ENCODE measurements around the gene CENPT. TPM values are rescaled to one million over a fixed set of nuclear protein-coding genes. Genes with fewer than 3 reads are reported as not detected.
A peak's percentile ranks its signal among the peaks of the same experiment; 100 is the strongest.
"Not testable (repeated sequence)": the region's sequence is repeated elsewhere in the genome, so short reads cannot be mapped to it uniquely, and the experiment has no call there.

CENPT gene
- polyA plus RNA-seq, 1 donor from 2014 or later: 13.4 TPM

GRCh38 chr16:67845291-67846062 lies 2.0 kb downstream of the CENPT start:
- Mint-ChIP-seq H3K27me3 (no peaks in the 10 kb centered on the region), H3K36me3 (no peaks in the 10 kb centered on the region), H3K4me3 (peak overlapping the region; percentile 84 to 96 (median 91)), H3K9me3 (no peaks in the 10 kb centered on the region), H3K27ac (peak overlapping the region; percentile 83 to 90 (median 89)), H3K4me1 (peaks cover 30 to 40% (median 32%) of the 10 kb centered on the region in 3 donors)

- Mint-ChIP-seq H3K4me1 (peaks cover 27 to 41% (median 32%) of the 10 kb centered on the region in 3 donors), H3K27ac (peak overlapping the region in 2 of 3 donors; percentile 50 to 54), H3K36me3 (no peaks in the 10 kb centered on the region), H3K9me3 (no peaks in the 10 kb centered on the region), H3K27me3 (no peaks in the 10 kb centered on the region), H3K4me3 (peak overlapping the region in 3 of 4 donors; percentile 34 to 96 (median 51))
Observed at GRCh38 chr16:67844497-67844896, 3.0 kb downstream of the CENPT start.

- no peaks in the 10 kb centered on the region for H3K27me3 Mint-ChIP-seq
- peak overlapping the region; percentile 92 to 96 (median 96) for H3K4me3 Mint-ChIP-seq
- no peaks in the 10 kb centered on the region for H3K9me3 Mint-ChIP-seq
- no peaks in the 10 kb centered on the region for H3K36me3 Mint-ChIP-seq
- H3K27ac Mint-ChIP-seq: peak overlapping the region; percentile 92 to 97 (median 95)
- H3K4me1 Mint-ChIP-seq: peaks cover 23 to 37% (median 32%) of the 10 kb centered on the region in 3 donors
Observed at GRCh38 chr16:67843343-67843765, 4.1 kb downstream of the CENPT start.

GRCh38 chr16:67842509-67843342 lies 4.8 kb downstream of the CENPT start:
- Mint-ChIP-seq H3K4me3 (peak overlapping the region; percentile 92 to 96 (median 96)), H3K27me3 (no peaks in the 10 kb centered on the region), H3K27ac (peak overlapping the region; percentile 92 to 97 (median 95)), H3K4me1 (peaks cover 23 to 34% (median 32%) of the 10 kb centered on the region in 3 donors), H3K9me3 (no peaks in the 10 kb centered on the region), H3K36me3 (no peaks in the 10 kb centered on the region)

GRCh38 chr16:67841816-67842508 lies 5.5 kb downstream of the CENPT start, which contains the start of gene THAP11:
Gene THAP11, plus strand, starts transcription at chr16:67842320. Its CDS starts 235 bp downstream, at chr16:67842555.
- Mint-ChIP-seq H3K36me3 (no peaks in the 10 kb centered on the region), H3K9me3 (no peaks in the 10 kb centered on the region), H3K4me3 (peak within 1 kb of the TSS; percentile 94 to 99 (median 98)), H3K4me1 (peaks cover 20 to 32% (median 31%) of the 10 kb centered on the region in 3 donors), H3K27me3 (no peaks in the 10 kb centered on the region), H3K27ac (peak within 1 kb of the TSS; percentile 92 to 98 (median 97))

GRCh38 chr16:67841198-67841815 lies 6.2 kb downstream of the CENPT start:
- Mint-ChIP-seq H3K9me3 (no peaks in the 10 kb centered on the region), H3K4me3 (peak overlapping the region in 2 of 4 donors; percentile 96 to 99), H3K27ac (peak overlapping the region in 2 of 3 donors; percentile 92 to 98), H3K27me3 (no peaks in the 10 kb centered on the region), H3K4me1 (peaks cover 20 to 32% (median 31%) of the 10 kb centered on the region in 3 donors), H3K36me3 (no peaks in the 10 kb centered on the region)

- Mint-ChIP-seq H3K4me3 (peak overlapping the region in 2 of 4 donors; percentile 5 to 60), H3K36me3 (no peaks in the 10 kb centered on the region), H3K27ac (no peak overlapping the region), H3K27me3 (no peaks in the 10 kb centered on the region), H3K4me1 (peaks cover 10 to 15% (median 13%) of the 10 kb centered on the region in 3 donors), H3K9me3 (no peaks in the 10 kb centered on the region)
Observed at GRCh38 chr16:67837811-67838210, 9.7 kb downstream of the CENPT start.

GRCh38 chr16:67837190-67837589 lies 10.3 kb downstream of the CENPT start:
- not testable (repeated sequence) for H3K27ac Mint-ChIP-seq, H3K9me3 Mint-ChIP-seq, H3K36me3 Mint-ChIP-seq, H3K27me3 Mint-ChIP-seq, H3K4me3 Mint-ChIP-seq
- H3K4me1 Mint-ChIP-seq: peaks cover 12 to 14% (median 13%) of the 10 kb centered on the region in 3 donors

- no peaks in the 10 kb centered on the region for H3K27me3 Mint-ChIP-seq
- peak overlapping the region; percentile 90 to 93 (median 91) for H3K4me3 Mint-ChIP-seq
- no peaks in the 10 kb centered on the region for H3K9me3 Mint-ChIP-seq
- no peaks in the 10 kb centered on the region for H3K36me3 Mint-ChIP-seq
- H3K27ac Mint-ChIP-seq: peak overlapping the region in 2 of 3 donors; percentile 39 to 69
- H3K4me1 Mint-ChIP-seq: peaks cover 5 to 11% (median 7%) of the 10 kb centered on the region in 3 donors
Observed at GRCh38 chr16:67834242-67834614, 13.3 kb downstream of the CENPT start.

GRCh38 chr16:67833415-67834241 lies 13.9 kb downstream of the CENPT start:
- Mint-ChIP-seq H3K27ac (peak overlapping the region; percentile 61 to 89 (median 69)), H3K27me3 (no peaks in the 10 kb centered on the region), H3K36me3 (no peaks in the 10 kb centered on the region), H3K9me3 (no peaks in the 10 kb centered on the region), H3K4me3 (peak overlapping the region; percentile 90 to 93 (median 91)), H3K4me1 (peaks cover 5 to 11% (median 7%) of the 10 kb centered on the region in 3 donors)

- H3K36me3 Mint-ChIP-seq: no peaks in the 10 kb centered on the region
- H3K27me3 Mint-ChIP-seq: no peaks in the 10 kb centered on the region
- peaks cover 5 to 11% (median 7%) of the 10 kb centered on the region in 3 donors for H3K4me1 Mint-ChIP-seq
- H3K4me3 Mint-ChIP-seq: peak overlapping the region; percentile 81 to 92 (median 90)
- no peaks in the 10 kb centered on the region for H3K9me3 Mint-ChIP-seq
- H3K27ac Mint-ChIP-seq: peak overlapping the region in 1 of 3 donors; percentile 89
Observed at GRCh38 chr16:67833030-67833414, 14.5 kb downstream of the CENPT start.

- Mint-ChIP-seq H3K27me3 (no peaks in the 10 kb centered on the region), H3K4me1 (peaks cover 0 to 11% (median 6%) of the 10 kb centered on the region in 3 donors)
Observed at GRCh38 chr16:67828651-67829050, 18.8 kb downstream of the CENPT start.

GRCh38 chr16:67825906-67826305 lies 21.6 kb downstream of the CENPT start:
- Mint-ChIP-seq H3K4me3 (no peak overlapping the region), H3K4me1 (peaks cover 0 to 3% (median 0%) of the 10 kb centered on the region in 3 donors), H3K27me3 (no peaks in the 10 kb centered on the region), H3K36me3 (no peaks in the 10 kb centered on the region), H3K27ac (no peak overlapping the region), H3K9me3 (no peaks in the 10 kb centered on the region)

More at GRCh38 chr16:67828651-67829050, 18.8 kb downstream of the CENPT start:
- Mint-ChIP-seq H3K36me3 (no peaks in the 10 kb centered on the region), H3K27ac (peak overlapping the region in 1 of 3 donors; percentile 55), H3K4me3 (no peak overlapping the region), H3K9me3 (no peaks in the 10 kb centered on the region)
